Activated naive CD8-positive, alpha-beta T cell treated with anti-CD3 and anti-CD28 coated beads, Interleukin-2, amount 50 U/mL, for 16 hours (primary cell): Measurements from ENCODE around the gene AGAP1.
"Not testable (repeated sequence)": the region's sequence is repeated elsewhere in the genome, so short reads cannot be mapped to it uniquely, and the experiment has no call there.

Source experiments
- DNase-seq: peaks from one replicate; pipeline ENCODE4 v3.0.0-alpha.2; 2020; ENCODE audit warnings: low read depth, low spot score

Gene AGAP1

GRCh38 chr2:235939471-235939870, 445.6 kb downstream of the AGAP1 start:
- DNase-seq: no peak

- no peak for DNase-seq
These were observed 446.5 kb downstream of the AGAP1 start for GRCh38 chr2:235940330-235940729.

- DNase-seq: no peak
These were observed 450.7 kb downstream of the AGAP1 start for GRCh38 chr2:235944591-235944990.

GRCh38 chr2:235945608-235946140, 451.8 kb downstream of the AGAP1 start:
- no peak for DNase-seq

- DNase-seq: no peak
These were observed 452.7 kb downstream of the AGAP1 start for GRCh38 chr2:235946590-235946989.

GRCh38 chr2:235947055-235947454, 453.2 kb downstream of the AGAP1 start:
- DNase-seq: not testable (repeated sequence)

- no peak for DNase-seq
These were observed 456.0 kb downstream of the AGAP1 start for GRCh38 chr2:235949567-235950472.

GRCh38 chr2:235950473-235950809, 456.6 kb downstream of the AGAP1 start:
- DNase-seq: no peak

GRCh38 chr2:235951493-235951892, 457.6 kb downstream of the AGAP1 start:
- DNase-seq: no peak

- no peak for DNase-seq
These were observed 458.1 kb downstream of the AGAP1 start for GRCh38 chr2:235951982-235952381.

- DNase-seq: no peak
These were observed 458.9 kb downstream of the AGAP1 start for GRCh38 chr2:235952714-235953113.

- DNase-seq: no peak
These were observed 460.4 kb downstream of the AGAP1 start for GRCh38 chr2:235954281-235954680.

GRCh38 chr2:235954888-235955480, 461.1 kb downstream of the AGAP1 start:
- DNase-seq: no peak

GRCh38 chr2:235955664-235956063, 461.8 kb downstream of the AGAP1 start:
- DNase-seq: no peak

GRCh38 chr2:235956281-235956970, 462.6 kb downstream of the AGAP1 start:
- no peak for DNase-seq

GRCh38 chr2:235957251-235957650, 463.4 kb downstream of the AGAP1 start:
- DNase-seq: no peak

GRCh38 chr2:235958221-235958930, 464.5 kb downstream of the AGAP1 start:
- no peak for DNase-seq

GRCh38 chr2:235958931-235959410, 465.1 kb downstream of the AGAP1 start:
- no peak for DNase-seq

- DNase-seq: no peak
These were observed 466.3 kb downstream of the AGAP1 start for GRCh38 chr2:235960011-235960715.

GRCh38 chr2:235960716-235961640, 467.1 kb downstream of the AGAP1 start:
- DNase-seq: no peak
